Measurements from ENCODE around the gene SRRT.
"Not testable (repeated sequence)": the region's sequence is repeated elsewhere in the genome, so short reads cannot be mapped to it uniquely, and the experiment has no call there.

The SRRT gene

GRCh38 chr7:100895701-100895955, 20.7 kb downstream of the SRRT start, which contains the start of gene ACHE:
Gene ACHE, minus strand, starts transcription at chr7:100895888. Its CDS starts 1,656 bp downstream, at chr7:100894232.
- DNase-seq, result no peak

- DNase-seq, result no peak
Observed at GRCh38 chr7:100895956-100896731, 21.2 kb downstream of the SRRT start.

- DNase-seq, result peak; percentile 69
Observed at GRCh38 chr7:100896732-100897608, 22.1 kb downstream of the SRRT start.

- DNase-seq, result no peak
Observed at GRCh38 chr7:100897772-100898454, 23.0 kb downstream of the SRRT start.

- no peak for DNase-seq
Observed at GRCh38 chr7:100899432-100899831, 24.5 kb downstream of the SRRT start.

- no peak for DNase-seq
Observed at GRCh38 chr7:100900978-100901377, 26.1 kb downstream of the SRRT start.

GRCh38 chr7:100901921-100902332, 27.0 kb downstream of the SRRT start:
- DNase-seq, result peak; percentile 91

GRCh38 chr7:100902638-100903037, 27.7 kb downstream of the SRRT start:
- DNase-seq, result no peak

GRCh38 chr7:100908512-100908911, 33.6 kb downstream of the SRRT start:
- DNase-seq, result no peak

GRCh38 chr7:100910443-100910842, 35.5 kb downstream of the SRRT start:
- not testable (repeated sequence) for DNase-seq

GRCh38 chr7:100911484-100911883, 36.6 kb downstream of the SRRT start:
- no peak for DNase-seq

GRCh38 chr7:100914208-100914878, 39.4 kb downstream of the SRRT start:
- DNase-seq, result no peak

GRCh38 chr7:100914879-100915447, 40.1 kb downstream of the SRRT start:
- no peak for DNase-seq

- DNase-seq, result not testable (repeated sequence)
Observed at GRCh38 chr7:100919335-100919734, 44.4 kb downstream of the SRRT start.

GRCh38 chr7:100919779-100920437, 45.0 kb downstream of the SRRT start:
- not testable (repeated sequence) for DNase-seq

GRCh38 chr7:100921039-100921438, 46.1 kb downstream of the SRRT start:
- no peak for DNase-seq

- DNase-seq, result not testable (repeated sequence)
Observed at GRCh38 chr7:100923616-100924015, 48.7 kb downstream of the SRRT start.

- no peak for DNase-seq
Observed at GRCh38 chr7:100929808-100930174, 54.9 kb downstream of the SRRT start.

- no peak for DNase-seq
Observed at GRCh38 chr7:100933734-100934133, 58.8 kb downstream of the SRRT start.

- DNase-seq, result not testable (repeated sequence)
Observed at GRCh38 chr7:100935381-100935780, 60.5 kb downstream of the SRRT start.

GRCh38 chr7:100936167-100936566, 61.3 kb downstream of the SRRT start:
- not testable (repeated sequence) for DNase-seq

All from RPMI8226 (cell line).